RPMI8226 (cell line): ENCODE measurements around the gene YAF2.

Experiments used
- DNase-seq: peaks from one replicate; pipeline ENCODE4 v3.0.0-alpha.2; 2015

The YAF2 gene

GRCh38 chr12:42141981-42142606, 96.0 kb downstream of the YAF2 start:
- DNase-seq, result peak; percentile 3

GRCh38 chr12:42140901-42141300, 97.1 kb downstream of the YAF2 start:
- no peak for DNase-seq

- DNase-seq, result no peak
Measured at GRCh38 chr12:42135259-42135814, 102.7 kb downstream of the YAF2 start.

GRCh38 chr12:42130672-42131402, 107.2 kb downstream of the YAF2 start:
- no peak for DNase-seq

GRCh38 chr12:42129595-42130204, 108.3 kb downstream of the YAF2 start:
- DNase-seq, result peak; percentile 45

GRCh38 chr12:42128888-42129287, 109.2 kb downstream of the YAF2 start:
- DNase-seq, result no peak

- DNase-seq, result no peak
Measured at GRCh38 chr12:42128327-42128726, 109.7 kb downstream of the YAF2 start.

GRCh38 chr12:42126963-42127362, 111.1 kb downstream of the YAF2 start:
- no peak for DNase-seq

GRCh38 chr12:42125388-42125767, 112.7 kb downstream of the YAF2 start:
- DNase-seq, result no peak

- no peak for DNase-seq
Measured at GRCh38 chr12:42124764-42125387, 113.2 kb downstream of the YAF2 start.

GRCh38 chr12:42119085-42119633, 118.9 kb downstream of the YAF2 start:
- DNase-seq, result no peak

GRCh38 chr12:42118136-42118879, 119.7 kb downstream of the YAF2 start:
- no peak for DNase-seq

GRCh38 chr12:42109031-42109430, 129.0 kb downstream of the YAF2 start:
- no peak for DNase-seq
